NCI-H345 treated with DMSO at 0.1 percent for 48 hours (cell line): ENCODE results near the gene WSB1.

Source experiments
- DNase-seq: peaks from one replicate; lab custom pipeline; 2025; ENCODE audit not compliant: unreplicated experiment; lab: John Stamatoyannopoulos, UW

Gene WSB1

GRCh38 chr17:27333410-27333980 is 39.6 kb downstream of the WSB1 start:
- DNase-seq, result no peak

- no peak for DNase-seq
Observed at GRCh38 chr17:27336184-27336583, 42.3 kb downstream of the WSB1 start.

- no peak for DNase-seq
Observed at GRCh38 chr17:27338536-27338985, 44.6 kb downstream of the WSB1 start.

DNA sequence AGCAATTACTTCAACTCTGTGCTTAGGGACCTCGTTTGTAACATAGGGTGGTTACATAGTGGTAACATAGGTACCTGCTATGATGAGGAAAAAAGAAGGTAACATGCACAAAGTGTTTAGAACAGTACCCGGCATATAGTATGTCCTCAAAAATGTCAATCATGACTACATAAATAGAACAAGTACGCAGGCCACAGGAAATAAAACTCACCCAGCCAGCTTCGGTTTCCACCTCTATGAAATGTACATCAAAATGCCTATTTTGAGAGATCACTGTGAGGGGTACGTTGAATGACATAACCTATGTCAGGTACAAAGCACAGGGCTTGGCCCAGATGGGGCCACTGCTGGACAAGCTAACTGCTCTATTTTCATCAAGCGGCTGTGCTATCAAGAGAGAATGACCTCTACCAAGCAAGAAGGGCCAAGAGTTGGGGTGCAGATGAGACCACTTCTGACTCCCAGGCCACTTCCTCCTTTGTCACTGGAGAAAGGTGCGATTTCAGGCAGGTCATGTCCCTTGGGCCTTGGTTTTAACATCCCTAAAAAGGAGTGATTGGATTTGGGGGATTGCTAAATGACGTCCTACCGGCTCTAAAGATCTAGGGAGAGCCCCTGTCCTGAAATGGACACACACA is 45.4 kb downstream of the WSB1 start:
- DNase-seq, result no peak

- no peak for DNase-seq
Observed at GRCh38 chr17:27339836-27340550, 46.1 kb downstream of the WSB1 start.

DNA sequence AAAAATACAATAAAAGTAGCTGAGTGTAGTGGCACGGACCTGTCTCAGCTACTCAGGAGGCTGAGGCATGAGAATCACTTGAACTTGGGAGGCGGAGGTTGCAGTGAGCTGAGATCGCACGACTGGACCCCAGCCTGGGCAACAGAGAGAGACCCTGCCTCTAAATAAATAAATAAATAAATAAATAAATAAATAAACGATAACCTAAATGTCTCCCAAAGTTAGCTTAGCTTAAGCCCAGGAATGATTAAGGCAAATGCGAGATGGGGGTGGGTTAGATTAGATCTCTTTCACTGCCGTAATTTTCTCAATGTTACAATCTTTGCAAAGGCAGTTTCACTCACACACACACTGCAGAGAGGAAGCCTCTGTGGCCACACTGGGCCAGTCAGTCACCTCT is 46.7 kb downstream of the WSB1 start:
- no peak for DNase-seq

GRCh38 chr17:27341041-27341471 is 47.1 kb downstream of the WSB1 start:
- DNase-seq, result no peak

- no peak for DNase-seq
Observed at GRCh38 chr17:27342059-27342458, 48.1 kb downstream of the WSB1 start.

- DNase-seq, result no peak
Observed at GRCh38 chr17:27343294-27343693, 49.4 kb downstream of the WSB1 start.

GRCh38 chr17:27343977-27344607 is 50.2 kb downstream of the WSB1 start:
- no peak for DNase-seq

GRCh38 chr17:27345141-27345904 is 51.4 kb downstream of the WSB1 start:
- no peak for DNase-seq

DNA sequence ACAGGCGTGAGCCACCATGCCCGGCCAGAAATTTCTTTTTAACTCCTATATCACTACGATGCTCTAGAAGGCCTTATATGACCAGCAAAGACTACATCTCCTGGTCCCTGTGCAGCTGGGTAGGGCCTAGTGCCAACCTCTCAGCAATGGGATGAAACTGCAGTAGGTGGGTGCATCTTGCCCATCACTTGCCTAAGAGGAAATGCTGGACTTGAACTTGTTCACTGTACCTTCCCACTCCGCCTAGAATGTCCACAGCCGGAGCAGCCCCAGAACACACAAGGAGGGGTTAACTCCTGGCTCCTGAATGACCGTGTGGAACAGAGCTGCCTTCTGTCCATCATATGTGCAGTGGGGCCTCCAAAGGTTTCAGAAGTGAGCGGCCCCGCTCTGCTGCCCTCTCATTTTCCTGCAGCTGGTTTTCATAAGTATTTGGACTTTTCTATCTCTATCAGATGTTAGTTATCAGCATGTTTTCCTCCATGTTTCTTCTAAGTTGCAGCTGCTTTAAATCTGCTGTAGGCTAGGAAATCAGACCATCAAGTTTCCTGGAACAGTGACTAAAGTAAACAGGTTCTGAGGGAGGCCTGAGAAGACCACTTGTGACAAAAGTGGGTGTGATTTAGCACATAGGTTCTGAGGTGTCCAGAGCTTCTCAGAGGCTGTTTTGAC is 52.5 kb downstream of the WSB1 start:
- DNase-seq, result no peak

GRCh38 chr17:27348196-27348595 is 54.3 kb downstream of the WSB1 start:
- DNase-seq, result no peak

- DNase-seq, result no peak
Observed at GRCh38 chr17:27349540-27350021, 55.7 kb downstream of the WSB1 start.

- no peak for DNase-seq
Observed at GRCh38 chr17:27351759-27352158, 57.8 kb downstream of the WSB1 start.

DNA sequence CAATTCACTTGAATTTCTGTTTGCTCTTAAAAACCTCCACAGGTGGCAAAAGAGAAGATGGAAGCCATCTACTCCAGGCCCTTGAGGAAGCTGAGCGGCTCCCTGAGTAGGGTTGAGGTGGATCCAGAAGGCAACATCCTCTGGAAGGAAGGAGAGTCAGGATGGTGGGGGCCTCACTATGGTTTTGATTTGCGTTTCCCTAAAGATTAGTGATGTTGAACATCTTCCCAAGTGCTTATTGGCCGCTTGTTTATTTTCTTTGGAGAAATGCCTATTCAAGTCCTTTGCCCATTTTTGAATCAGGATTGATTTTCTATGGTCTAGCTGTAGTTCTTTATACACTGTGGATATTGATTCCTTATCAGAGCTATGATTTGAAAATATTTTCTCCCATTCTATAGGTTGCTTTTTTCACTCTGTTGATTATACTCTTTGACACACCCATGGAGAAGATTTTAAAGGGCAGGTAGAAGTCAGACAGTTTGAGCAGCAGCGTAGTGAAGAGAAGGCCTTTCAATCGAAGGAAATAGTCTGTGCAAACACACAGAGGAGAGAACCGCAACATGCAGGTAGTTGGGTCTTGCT is 58.6 kb downstream of the WSB1 start:
- no peak for DNase-seq

DNA sequence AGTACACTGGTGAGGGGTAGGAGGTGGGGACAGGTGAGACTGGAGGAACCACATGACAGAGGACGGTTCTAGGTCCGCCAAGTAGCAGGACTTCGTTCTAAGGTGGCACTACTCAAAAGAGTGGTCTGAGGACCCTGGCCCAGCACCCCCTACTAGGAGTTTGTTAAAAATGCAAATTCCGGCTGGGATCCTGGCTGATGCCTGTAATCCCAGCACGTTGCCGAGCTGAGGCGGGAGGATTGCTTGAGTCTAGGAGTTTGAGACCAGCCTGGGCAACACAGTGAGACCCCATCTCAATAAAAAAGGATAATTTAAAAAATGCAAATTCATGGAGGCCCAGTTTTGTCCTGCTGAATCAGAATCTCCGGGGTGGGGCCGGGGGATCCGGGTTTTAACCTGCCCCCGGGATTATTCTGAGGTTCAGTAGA is 59.1 kb downstream of the WSB1 start:
- DNase-seq, result no peak

- DNase-seq, result peak; percentile 47
Observed at GRCh38 chr17:27353461-27354050, 59.6 kb downstream of the WSB1 start.

DNA sequence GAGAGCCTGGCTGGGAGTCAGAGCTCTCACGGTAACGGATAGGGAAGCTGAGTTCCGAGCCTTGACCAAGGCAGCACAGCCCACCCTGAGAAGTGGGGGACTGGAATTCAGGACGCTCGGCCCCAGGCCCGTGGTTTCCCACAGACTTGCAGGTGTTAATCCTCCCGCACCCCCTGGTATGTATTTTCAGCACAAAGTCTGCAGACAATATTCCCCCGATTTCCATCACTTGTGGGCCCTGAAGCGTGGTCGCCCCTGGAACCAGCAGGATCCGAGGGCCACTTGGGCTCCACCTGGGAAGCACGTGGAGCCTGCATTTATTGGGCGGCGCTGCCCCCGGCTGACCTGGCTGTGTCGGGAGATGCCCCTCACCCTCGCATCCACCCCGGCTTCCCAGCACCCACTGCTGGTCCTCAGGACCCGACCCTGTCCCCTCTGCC is 60.2 kb downstream of the WSB1 start:
- DNase-seq, result no peak
